Measurements from ENCODE around the gene OR14K1. TPM values are rescaled to one million over a fixed set of nuclear protein-coding genes. Genes with fewer than 3 reads are reported as not detected.
"Not testable (repeated sequence)": the region's sequence is repeated elsewhere in the genome, so short reads cannot be mapped to it uniquely, and the experiment has no call there.

OR14K1 gene
- total RNA-seq, 2 experiments from 2014 or later: not detected

DNA sequence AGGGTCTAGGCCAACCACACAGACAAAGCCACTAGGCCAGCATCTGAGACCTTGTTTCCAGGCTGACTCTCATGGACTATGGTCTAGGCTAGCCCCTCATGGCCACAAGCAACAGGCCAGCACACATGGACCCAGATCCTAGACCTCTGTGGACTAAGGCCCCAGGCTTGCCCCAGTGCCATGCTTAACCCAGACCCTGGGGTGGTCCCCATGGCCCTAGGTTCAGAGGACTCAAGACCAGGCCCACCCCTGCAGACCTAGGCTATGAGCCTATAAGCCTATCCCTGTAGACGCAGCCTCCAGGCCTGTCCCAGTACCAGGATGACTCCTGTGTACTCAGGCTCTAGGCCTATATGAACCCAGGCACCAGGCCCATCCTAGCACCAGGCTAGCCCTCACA is 11.5 kb downstream of the OR14K1 start:
- ATAC-seq: no peak
- POLR2A ChIA-PET: no interaction called here

DNA sequence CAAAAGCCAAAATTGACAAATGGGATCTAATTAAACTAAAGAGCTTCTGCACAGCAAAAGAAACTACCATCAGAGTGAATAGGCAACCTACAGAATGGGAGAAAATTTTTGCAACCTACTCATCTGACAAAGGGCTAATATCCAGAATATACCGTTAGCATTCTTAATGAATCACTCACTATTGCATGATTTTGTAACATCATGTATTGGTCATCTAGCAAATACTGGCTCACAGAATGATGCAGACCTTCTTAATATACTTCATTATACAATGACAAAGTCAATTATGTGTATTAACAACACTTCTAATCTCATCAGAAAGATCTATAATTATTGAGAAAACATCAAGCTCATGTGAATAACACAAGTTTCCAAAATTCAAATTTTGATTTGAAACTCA is 15.9 kb downstream of the OR14K1 start:
- H3K9me3 Mint-ChIP-seq (ENCODE audit: insufficient read depth); ATAC-seq; H3K27ac Mint-ChIP-seq; H3K36me3 Mint-ChIP-seq (ENCODE audit: low read depth); DNase-seq; POLR2A ChIA-PET; H3K4me3 Mint-ChIP-seq; H3K4me1 Mint-ChIP-seq (ENCODE audit: low read depth); CTCF ChIA-PET; H3K27me3 Mint-ChIP-seq (ENCODE audit: low read depth): not testable (repeated sequence)

More for the DNA sequence above, 11.5 kb downstream of the OR14K1 start:
- no peaks in the 10 kb centered on the region for H3K36me3 Mint-ChIP-seq (ENCODE audit: low read depth)
- H3K9me3 Mint-ChIP-seq (ENCODE audit: insufficient read depth): peaks cover 3% of the 10 kb centered on the region
- no peak for DNase-seq
- H3K27me3 Mint-ChIP-seq (ENCODE audit: low read depth): no peaks in the 10 kb centered on the region
- no peaks in the 10 kb centered on the region for H3K4me1 Mint-ChIP-seq (ENCODE audit: low read depth)
- no peak overlapping the region for H3K4me3 Mint-ChIP-seq
- H3K27ac Mint-ChIP-seq: no peak overlapping the region
- CTCF ChIA-PET: no interaction called here

DNA sequence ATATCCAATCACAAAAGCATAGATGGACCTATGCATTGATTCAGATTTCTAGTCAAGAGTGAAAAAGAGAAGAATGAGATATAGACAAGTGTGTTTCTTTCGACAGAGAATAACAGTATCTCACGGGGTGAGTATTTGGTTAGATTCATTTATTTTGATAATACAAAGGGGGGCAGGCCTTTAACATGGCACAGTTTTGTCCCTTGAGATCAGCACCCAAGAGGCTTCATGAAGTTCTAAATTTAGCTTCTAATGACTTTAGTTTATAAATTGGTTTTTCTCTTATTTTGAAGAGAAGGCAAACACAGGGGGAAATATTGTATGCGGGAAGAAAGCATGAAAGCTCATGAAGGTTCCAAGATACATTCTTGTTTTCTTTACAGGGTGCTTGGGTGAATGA is 22.0 kb downstream of the OR14K1 start, which contains the start of gene OR1C1:
Gene OR1C1 (minus strand): TSS at position 101 of the 400 bp plus-strand sequence. CDS start 2,150 bp downstream, outside the sequence.
- no peak within 1 kb of the TSS for H3K27ac Mint-ChIP-seq
- ChIA-PET POLR2A (no interaction called here), CTCF (no interaction called here)
- no peaks in the 10 kb centered on the region for H3K27me3 Mint-ChIP-seq (ENCODE audit: low read depth)
- no peaks in the 10 kb centered on the region for H3K9me3 Mint-ChIP-seq (ENCODE audit: insufficient read depth)
- no peak for DNase-seq
- H3K4me3 Mint-ChIP-seq: no peak within 1 kb of the TSS
- no peak for ATAC-seq
- H3K36me3 Mint-ChIP-seq (ENCODE audit: low read depth): no peaks in the 10 kb centered on the region
- H3K4me1 Mint-ChIP-seq (ENCODE audit: low read depth): no peaks in the 10 kb centered on the region

DNA sequence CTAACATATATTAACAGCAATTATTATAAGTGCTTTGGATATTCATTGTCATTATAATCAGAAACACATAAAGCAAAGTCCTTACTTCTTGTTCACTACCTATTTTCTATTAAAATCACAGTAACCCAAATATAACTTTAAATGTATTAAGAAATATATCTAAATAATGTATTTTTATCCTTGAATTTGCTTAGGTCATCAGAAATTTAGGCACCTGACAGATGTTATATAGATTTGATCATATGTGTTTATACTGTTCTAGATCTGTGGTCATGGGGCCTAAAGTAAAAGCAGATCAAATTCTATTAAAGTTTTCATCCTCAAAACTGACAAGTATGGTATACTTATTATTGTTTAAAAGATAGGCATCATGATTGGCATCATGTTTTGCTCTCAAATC is 31.2 kb downstream of the OR14K1 start:
- ChIA-PET POLR2A (no interaction called here), CTCF (no interaction called here)
- Mint-ChIP-seq H3K36me3 (ENCODE audit: low read depth) (no peaks in the 10 kb centered on the region), H3K4me1 (ENCODE audit: low read depth) (no peaks in the 10 kb centered on the region), H3K27me3 (ENCODE audit: low read depth) (no peaks in the 10 kb centered on the region), H3K27ac (no peak overlapping the region), H3K9me3 (ENCODE audit: insufficient read depth) (no peaks in the 10 kb centered on the region), H3K4me3 (no peak overlapping the region)
- ATAC-seq (no peak), DNase-seq (no peak)

Other genes starting within 250 kb of the OR14K1 start
- gene OR2C3, start 202.2 kb upstream of the OR14K1 start, total RNA-seq: not detected
- not detected for gene GCSAML, start 189.5 kb upstream of the OR14K1 start, total RNA-seq
- not detected for gene OR2G2, start 150.3 kb upstream of the OR14K1 start, total RNA-seq
- not detected for gene OR2G3, start 133.0 kb upstream of the OR14K1 start, total RNA-seq
- not detected for gene OR13G1, start 58.9 kb upstream of the OR14K1 start, total RNA-seq
- gene OR6F1, start 22.0 kb upstream of the OR14K1 start, total RNA-seq: not detected
- gene OR14A2, start 9.5 kb downstream of the OR14K1 start, total RNA-seq: not detected
- gene OR1C1, start 21.9 kb downstream of the OR14K1 start, total RNA-seq: not detected
- gene OR14A16, start 85.5 kb downstream of the OR14K1 start, total RNA-seq: not detected
- not detected for gene OR11L1, start 103.3 kb downstream of the OR14K1 start, total RNA-seq
- under 1 TPM; 0.21 to 0.74 TPM for gene TRIM58, start 118.6 kb downstream of the OR14K1 start, total RNA-seq
- not detected for gene OR2W3, start 157.0 kb downstream of the OR14K1 start, total RNA-seq
- not detected for gene OR2T8, start 181.6 kb downstream of the OR14K1 start, total RNA-seq
- not detected for gene OR2AJ1, start 186.3 kb downstream of the OR14K1 start, total RNA-seq
- under 1 TPM in 1 of 2 experiments, not detected in 1; 0.29 TPM for gene OR2L8, start 210.2 kb downstream of the OR14K1 start, total RNA-seq
- not detected for gene OR2AK2, start 226.6 kb downstream of the OR14K1 start, total RNA-seq